H9 (cell line): ENCODE results near the gene ACYP1. TPM values are rescaled to one million over a fixed set of nuclear protein-coding genes. Genes with fewer than 3 reads are reported as not detected.

Experiments
- DNase-seq: peaks from one replicate; pipeline ENCODE4 v3.0.0-alpha.2; 2017
- H2AFZ ChIP-seq: one replicate; pipeline ENCODE4 v1.6.1; 2013; ENCODE audit warnings: mild to moderate bottlenecking, low read length, control low read depth, moderate library complexity
- H2AK5ac ChIP-seq: 2 replicates; pipeline ENCODE4 v1.6.1; 2013; ENCODE audit warnings: low read length, control low read depth, mixed read lengths; ENCODE audit not compliant: insufficient read length
- H2BK120ac ChIP-seq: one replicate; pipeline ENCODE4 v1.6.1; 2013; ENCODE audit warnings: low read depth, mild to moderate bottlenecking, low read length, control low read depth, inconsistent platforms; ENCODE audit not compliant: poor library complexity, severe bottlenecking
- H2BK12ac ChIP-seq: 2 replicates; pipeline ENCODE4 v1.6.1; 2013; ENCODE audit warnings: low read length, control low read depth, mixed read lengths, low read depth; ENCODE audit not compliant: insufficient read length
- H2BK15ac ChIP-seq: 2 replicates; pipeline ENCODE4 v1.6.1; 2013; ENCODE audit warnings: low read depth, low read length, control low read depth
- H2BK20ac ChIP-seq: one replicate; pipeline ENCODE4 v1.6.1; 2013; ENCODE audit warnings: low read depth, mild to moderate bottlenecking, low read length, control low read depth, inconsistent platforms; ENCODE audit not compliant: poor library complexity, severe bottlenecking
- H2BK5ac ChIP-seq: 2 replicates; pipeline ENCODE4 v1.6.1; 2013; ENCODE audit warnings: low read length, control low read depth, mixed read lengths; ENCODE audit not compliant: insufficient read length
- H3K14ac ChIP-seq: 2 replicates; pipeline ENCODE4 v1.6.1; 2013; ENCODE audit warnings: low read length, control low read depth; ENCODE audit not compliant: insufficient read depth
- H3K18ac ChIP-seq: 2 replicates; pipeline ENCODE4 v1.6.1; 2013; ENCODE audit warnings: low read depth, mild to moderate bottlenecking, mixed read lengths, low read length, control low read depth; ENCODE audit not compliant: insufficient read length
- H3K23ac ChIP-seq: 2 replicates; pipeline ENCODE4 v1.6.1; 2013; ENCODE audit warnings: low read length, control low read depth, mixed read lengths, low read depth; ENCODE audit not compliant: insufficient read length
- H3K23me2 ChIP-seq: 2 replicates; pipeline ENCODE4 v1.6.1; 2013; ENCODE audit warnings: low read depth, mild to moderate bottlenecking, mixed read lengths, low read length, control low read depth; ENCODE audit not compliant: insufficient read length, poor library complexity, severe bottlenecking
- H3K27ac ChIP-seq: 2 replicates; pipeline ENCODE4 v1.5.1; 2013; ENCODE audit warnings: low read length, control low read depth, mixed read lengths, low read depth; ENCODE audit not compliant: insufficient read length
- H3K27me3 ChIP-seq: 2 replicates; pipeline ENCODE4 v1.6.1; 2013; ENCODE audit warnings: low read length, control low read depth, inconsistent platforms; ENCODE audit not compliant: insufficient read depth
- H3K4ac ChIP-seq: 2 replicates; pipeline ENCODE4 v1.6.1; 2013; ENCODE audit warnings: low read depth, mild to moderate bottlenecking, control low read depth, inconsistent platforms, low read length, moderate library complexity
- H3K4me1 ChIP-seq: 2 replicates; pipeline ENCODE4 v1.6.1; 2013; ENCODE audit warnings: low read length, control low read depth, inconsistent platforms; ENCODE audit not compliant: insufficient read depth
- H3K4me2 ChIP-seq: 2 replicates; pipeline ENCODE4 v1.6.1; 2013; ENCODE audit warnings: low read length, control low read depth, mixed read lengths; ENCODE audit not compliant: insufficient read length, insufficient read depth
- H3K56ac ChIP-seq: 2 replicates; pipeline ENCODE4 v1.6.1; 2013; ENCODE audit warnings: low read depth, mild to moderate bottlenecking, mixed read lengths, low read length, control low read depth; ENCODE audit not compliant: insufficient read length
- H3K79me1 ChIP-seq: 2 replicates; pipeline ENCODE4 v1.6.1; 2013; ENCODE audit warnings: low read depth, mild to moderate bottlenecking, moderate library complexity, low read length, control low read depth, inconsistent platforms; ENCODE audit not compliant: insufficient read depth, poor library complexity, severe bottlenecking
- H3K79me2 ChIP-seq: 2 replicates; pipeline ENCODE4 v1.6.1; 2013; ENCODE audit warnings: low read length, control low read depth, inconsistent platforms; ENCODE audit not compliant: insufficient read depth
- H3K9ac ChIP-seq: 2 replicates; pipeline ENCODE4 v1.6.1; 2013; ENCODE audit warnings: low read length, control low read depth, mixed read lengths; ENCODE audit not compliant: insufficient read length; ENCODE audit errors: extremely low read depth
- H3K9me3 ChIP-seq: one replicate; pipeline ENCODE4 v1.6.1; 2013; ENCODE audit warnings: low read depth, low read length, inconsistent platforms; ENCODE audit not compliant: control insufficient read depth
- H3T11ph ChIP-seq: one replicate; pipeline ENCODE4 v1.6.1; 2013; ENCODE audit warnings: mild to moderate bottlenecking, low read length, control low read depth, inconsistent platforms
- H4K20me1 ChIP-seq: one replicate; pipeline ENCODE4 v1.6.1; 2013; ENCODE audit not compliant: control insufficient read depth, insufficient read length, insufficient read depth
- H4K5ac ChIP-seq: 2 replicates; pipeline ENCODE4 v1.6.1; 2013; ENCODE audit warnings: low read depth, mild to moderate bottlenecking, mixed read lengths, low read length, control low read depth; ENCODE audit not compliant: insufficient read length
- H4K8ac ChIP-seq: replicated peaks from 2 replicates; pipeline ENCODE4 v1.6.1; 2013; ENCODE audit warnings: low read length, control low read depth, mixed read lengths, low read depth; ENCODE audit not compliant: insufficient read length
- H4K91ac ChIP-seq: 2 replicates; pipeline ENCODE4 v1.6.1; 2013; ENCODE audit warnings: low read depth, mild to moderate bottlenecking, moderate library complexity, mixed read lengths, low read length, control low read depth; ENCODE audit not compliant: insufficient read length
- H3K27ac Mint-ChIP-seq, 3 experiments: 2 replicates in 2 of 3; 3 replicates in 1 of 3; pipeline ENCODE4 v1.8.0; 2020 to 2021; ENCODE audit warnings: mixed read lengths in 3 of 3, mild to moderate bottlenecking in 1 of 3, moderate library complexity in 1 of 3
- H3K27me3 Mint-ChIP-seq: 2 replicates; pipeline ENCODE4 v1.8.0; 2021; ENCODE audit warnings: low read depth, mild to moderate bottlenecking, moderate library complexity, mixed read lengths
- H3K36me3 Mint-ChIP-seq, 3 experiments: 2 replicates in 2 of 3; 3 replicates in 1 of 3; pipeline ENCODE4 v1.8.0; 2020 to 2021; ENCODE audit warnings: low read depth in 3 of 3, mixed read lengths in 3 of 3; ENCODE audit not compliant: insufficient read depth in 1 of 3
- H3K4me1 Mint-ChIP-seq, 2 experiments: 2 replicates each; pipeline ENCODE4 v1.8.0; 2020; ENCODE audit warnings: mixed read lengths in 2 of 2
- H3K4me3 Mint-ChIP-seq, 2 experiments: 2 replicates in 1 of 2; 3 replicates in 1 of 2; pipeline ENCODE4 v1.8.0; 2020 to 2021; ENCODE audit warnings: mild to moderate bottlenecking in 2 of 2, mixed read lengths in 2 of 2, moderate library complexity in 1 of 2
- H3K9me3 Mint-ChIP-seq, 2 experiments: 2 replicates in 1 of 2; 3 replicates in 1 of 2; pipeline ENCODE4 v1.8.0; 2020; ENCODE audit warnings: mild to moderate bottlenecking in 2 of 2, mixed read lengths in 2 of 2, moderate library complexity in 1 of 2
- CTCF ChIP-seq: fragments of 200-600 bp; sonication (generic); conservative IDR thresholded peaks from 3 replicates; pipeline ENCODE4 v1.8.0; 2021; ENCODE audit warnings: antibody characterized with exemption, mild to moderate bottlenecking
- WGBS: extraction: QIAGEN DNeasy Blood & Tissue Kit; methylation state at CpG from one replicate; pipeline ENCODE4 v1.1.7; 2013; ENCODE audit warnings: missing lambda C conversion rate, low lambda C conversion rate, mixed read lengths; ENCODE audit not compliant: insufficient read length; ENCODE audit errors: extremely low coverage; 5-methylcytosine and 5-hydroxymethylcytosine counted together
- total RNA-seq: library from RNA; stranded (reverse); gene quantifications from 2 replicates; pipeline ENCODE4 v1.2.1, GENCODE V29; 2021

The ACYP1 gene
- total RNA-seq, 1 experiment from 2014 or later, result 18.9 TPM

DNA sequence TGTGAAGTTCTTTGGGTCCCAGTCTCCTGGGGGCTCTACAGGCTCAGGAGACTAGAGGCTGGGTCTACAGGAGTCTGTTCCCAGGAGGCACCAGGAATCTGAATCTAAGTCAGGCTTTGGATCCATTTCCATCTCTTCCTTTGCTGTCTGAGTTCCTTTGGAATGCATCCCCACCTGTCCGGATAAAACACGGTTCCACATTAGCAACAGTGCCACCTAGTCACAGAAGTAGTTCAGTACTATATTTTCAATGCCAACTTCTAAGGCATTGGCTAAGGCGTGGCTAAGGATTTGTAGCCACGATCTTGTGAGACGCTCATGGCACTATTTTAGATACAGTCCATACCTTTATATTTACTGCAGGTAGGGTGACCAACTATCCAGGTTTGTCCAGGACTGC lies 20.7 kb upstream of the ACYP1 start:
- no peak overlapping the region for H3K23ac ChIP-seq
- no peaks in the 10 kb centered on the region for H3K4me1 ChIP-seq
- no peak overlapping the region for H3K4ac ChIP-seq
- no peak for DNase-seq
- H3K4me1 Mint-ChIP-seq, result no peaks in the 10 kb centered on the region
- no peak overlapping the region for H2BK120ac ChIP-seq
- H3K4me3 Mint-ChIP-seq, result no peak overlapping the region
- no peak overlapping the region for H3K56ac ChIP-seq
- H2BK15ac ChIP-seq, result no peak overlapping the region
- H3K27me3 ChIP-seq, result no peaks in the 10 kb centered on the region
- H3K27ac Mint-ChIP-seq, result no peak overlapping the region; a peak in 1 of 7 replicates
- H2BK20ac ChIP-seq, result no peak overlapping the region
- no peak overlapping the region for H3K27ac ChIP-seq
- H4K20me1 ChIP-seq, result no peaks in the 10 kb centered on the region
- H3K9me3 ChIP-seq, result no peaks in the 10 kb centered on the region
- H3K27me3 Mint-ChIP-seq, result no peaks in the 10 kb centered on the region
- H2BK5ac ChIP-seq, result no peak overlapping the region
- no peak overlapping the region for H2AFZ ChIP-seq
- peaks cover 9 to 65% (median 44%) of the 10 kb centered on the region in 3 experiments; a peak in 6 of 7 replicates for H3K36me3 Mint-ChIP-seq
- no peak overlapping the region for H3T11ph ChIP-seq
- no peak overlapping the region for H3K9ac ChIP-seq
- H3K14ac ChIP-seq, result no peak overlapping the region
- no peaks in the 10 kb centered on the region for H3K79me2 ChIP-seq
- H3K4me2 ChIP-seq, result no peak overlapping the region
- no peak overlapping the region for H4K5ac ChIP-seq
- H3K9me3 Mint-ChIP-seq, result no peaks in the 10 kb centered on the region
- no peak overlapping the region for H4K8ac ChIP-seq
- H4K91ac ChIP-seq, result no peak overlapping the region
- no peak overlapping the region for H2AK5ac ChIP-seq
- no CpG with 5 or more reads among the region's 5 CpGs for WGBS
- H3K79me1 ChIP-seq, result no peaks in the 10 kb centered on the region
- H3K23me2 ChIP-seq, result no peaks in the 10 kb centered on the region
- no peak overlapping the region for H2BK12ac ChIP-seq
- TF ChIP-seq CTCF, result no peak
- no peak overlapping the region for H3K18ac ChIP-seq
